ENCODE data around the gene L3MBTL3. TPM values are rescaled to one million over a fixed set of nuclear protein-coding genes. Genes with fewer than 3 reads are reported as not detected.

The L3MBTL3 gene
- total RNA-seq, 1 experiment from 2014 or later, result 4.7 TPM

GRCh38 chr6:130069485-130069884, 51.1 kb downstream of the L3MBTL3 start:
- no peak overlapping the region for H3K18ac ChIP-seq (ENCODE audit: insufficient read length, low read depth, low read length)
- no peak overlapping the region for H3K23ac ChIP-seq (ENCODE audit: insufficient read length, low read depth, low read length)
- H3K27me3 Mint-ChIP-seq (ENCODE audit: low read depth), result no peaks in the 10 kb centered on the region
- no peak overlapping the region for H2AFZ ChIP-seq (ENCODE audit: low read length)
- H3T11ph ChIP-seq (ENCODE audit: low read length), result no peak overlapping the region
- no peak overlapping the region for H2BK12ac ChIP-seq (ENCODE audit: insufficient read length, low read depth, low read length)
- no peak overlapping the region for H3K4me2 ChIP-seq (ENCODE audit: insufficient read depth, insufficient read length, low read length)
- no peak overlapping the region for H4K91ac ChIP-seq (ENCODE audit: insufficient read length, low read depth, low read length)
- no peak overlapping the region for H3K56ac ChIP-seq (ENCODE audit: insufficient read length, low read depth, low read length)
- no peaks in the 10 kb centered on the region for H3K23me2 ChIP-seq (ENCODE audit: insufficient read length, low read depth, low read length, poor library complexity, severe bottlenecking)
- peaks cover 0 to 9% (median 0%) of the 10 kb centered on the region in 3 experiments; a peak in 4 of 7 replicates for H3K36me3 Mint-ChIP-seq (ENCODE audit: insufficient read depth in 1 of 3, low read depth in 3 of 3)
- H3K27ac ChIP-seq (ENCODE audit: insufficient read length, low read depth, low read length), result no peak overlapping the region
- H3K4me3 Mint-ChIP-seq, result no peak overlapping the region
- H4K8ac ChIP-seq (replicated peaks; ENCODE audit: insufficient read length, low read depth, low read length), result no peak overlapping the region
- H3K27me3 ChIP-seq (ENCODE audit: insufficient read depth, low read length), result no peaks in the 10 kb centered on the region
- H2AK5ac ChIP-seq (ENCODE audit: insufficient read length, low read length), result no peak overlapping the region
- DNase-seq, result no peak
- H2BK120ac ChIP-seq (ENCODE audit: low read depth, low read length, poor library complexity, severe bottlenecking), result no peak overlapping the region
- H3K27ac Mint-ChIP-seq, result no peak overlapping the region; a peak in 1 of 7 replicates
- H2BK5ac ChIP-seq (ENCODE audit: insufficient read length, low read length), result no peak overlapping the region
- no peaks in the 10 kb centered on the region for H4K20me1 ChIP-seq (ENCODE audit: control insufficient read depth, insufficient read depth, insufficient read length)
- no peak overlapping the region for H4K5ac ChIP-seq (ENCODE audit: insufficient read length, low read depth, low read length)
- H3K79me1 ChIP-seq (ENCODE audit: insufficient read depth, low read depth, low read length, poor library complexity, severe bottlenecking), result no peaks in the 10 kb centered on the region
- no peak overlapping the region for H2BK20ac ChIP-seq (ENCODE audit: low read depth, low read length, poor library complexity, severe bottlenecking)
- peaks cover 3 to 7% of the 10 kb centered on the region in 2 experiments; a peak in 1 of 4 replicates for H3K4me1 Mint-ChIP-seq
- no peaks in the 10 kb centered on the region for H3K9me3 Mint-ChIP-seq
- no peak for TF ChIP-seq CTCF (conservative IDR thresholded peaks at IDR 0.05)
- H3K9ac ChIP-seq (ENCODE audit: extremely low read depth, insufficient read length, low read length), result no peak overlapping the region
- no peaks in the 10 kb centered on the region for H3K9me3 ChIP-seq (ENCODE audit: control insufficient read depth, low read depth, low read length)
- no peaks in the 10 kb centered on the region for H3K4me1 ChIP-seq (ENCODE audit: insufficient read depth, low read length)
- no peak overlapping the region for H3K4ac ChIP-seq (ENCODE audit: low read depth, low read length)
- H3K14ac ChIP-seq (ENCODE audit: insufficient read depth, low read length), result no peak overlapping the region
- H2BK15ac ChIP-seq (ENCODE audit: low read depth, low read length), result no peak overlapping the region
- H3K79me2 ChIP-seq (ENCODE audit: insufficient read depth, low read length), result no peaks in the 10 kb centered on the region
- no CpG with 5 or more reads among the region's 4 CpGs for WGBS (ENCODE audit: extremely low coverage, insufficient read length, low lambda C conversion rate)
